ENCODE measurements around the gene PEAK3. TPM values are rescaled to one million over a fixed set of nuclear protein-coding genes. Genes with fewer than 3 reads are reported as not detected.

PEAK3 gene
- polyA plus RNA-seq, 3 donors: 2.4 to 6.3 (median 2.9) TPM

DNA sequence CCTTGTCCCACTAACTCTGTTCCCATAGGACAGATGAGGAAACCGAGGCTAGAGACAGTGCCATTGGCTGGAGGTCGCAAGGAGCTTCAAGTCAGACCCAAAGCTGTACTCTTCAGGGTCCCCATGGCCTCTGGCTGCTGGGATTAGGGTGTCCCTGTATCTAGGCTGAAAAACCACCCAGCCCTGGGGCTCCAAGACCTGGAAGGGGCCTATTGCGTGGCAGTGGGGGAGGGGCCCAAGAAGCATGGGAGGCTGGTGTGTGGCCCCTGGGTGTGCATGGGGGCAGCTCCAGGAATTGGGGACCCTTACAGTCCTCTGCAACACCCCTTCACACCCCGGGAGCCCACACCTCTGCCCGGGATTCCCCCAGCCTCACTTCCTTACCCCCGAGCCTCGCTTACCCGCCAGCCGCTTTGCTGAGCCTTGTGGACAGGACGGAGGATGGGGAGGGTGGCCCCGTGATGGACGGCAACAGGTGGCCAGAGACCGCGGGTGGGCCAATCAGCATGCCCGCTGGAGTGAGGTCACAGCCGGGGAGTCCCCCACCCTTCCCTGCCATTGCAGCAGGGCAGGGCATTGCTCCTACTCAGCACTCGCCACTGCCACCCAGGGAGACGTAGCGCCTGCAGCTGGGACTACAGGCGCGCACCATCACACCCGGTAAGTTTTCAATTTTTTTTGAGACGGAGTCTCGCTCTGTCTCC, 25.8 kb downstream of the PEAK3 start, which contains the start of gene JSRP1:
Gene JSRP1, minus strand, starts transcription at position 436 of the 704 bp plus-strand sequence. CDS start 1,103 bp downstream, outside the sequence.
- Histone ChIP-seq H3K9ac (ENCODE audit: insufficient read depth, low read length, poor library complexity, severe bottlenecking) (no peak within 1 kb of the TSS), H3K27ac (ENCODE audit: low read depth in 1 of 2, low read length in 2 of 2) (no peak within 1 kb of the TSS), H4K20me1 (ENCODE audit: insufficient read depth, low read length) (peaks cover 19% of the 10 kb centered on the region), H3K36me3 (replicated peaks in 1 of 2; ENCODE audit: control insufficient read depth in 1 of 2, insufficient read depth in 2 of 2, low read length in 2 of 2) (no peaks in the 10 kb centered on the region), H3K79me2 (ENCODE audit: insufficient read depth, low read length) (no peaks in the 10 kb centered on the region), H3K4me3 (replicated peaks in 1 of 3; ENCODE audit: low read depth in 2 of 3, low read length in 3 of 3) (no peak within 1 kb of the TSS), H3K27me3 (ENCODE audit: control insufficient read depth in 2 of 2, insufficient read depth in 2 of 2, low read length in 2 of 2) (peaks cover 14 to 30% of the 10 kb centered on the region in 2 donors), H3K9me3 (replicated peaks in 1 of 2; ENCODE audit: control insufficient read depth in 1 of 2, insufficient read depth in 1 of 2, low read length in 2 of 2) (peaks cover 0 to 5% of the 10 kb centered on the region in 2 donors), H2AFZ (ENCODE audit: insufficient read depth, low read depth, low read length, poor library complexity, severe bottlenecking) (no peak within 1 kb of the TSS), H3K4me1 (ENCODE audit: control insufficient read depth in 1 of 2, insufficient read depth in 2 of 2, low read length in 2 of 2) (peaks cover 23 to 29% of the 10 kb centered on the region in 2 donors), H3K4me2 (replicated peaks; ENCODE audit: extremely low read depth, low read length, poor library complexity, severe bottlenecking) (no peak within 1 kb of the TSS)
- intact Hi-C loops (cut with micrococcal nuclease): no loop called here
- WGBS (ENCODE audit: insufficient coverage): 85% methylated on average over 17 of the region's 24 CpGs
- Mint-ChIP-seq H3K9me3 (peaks cover 0 to 5% (median 0%) of the 10 kb centered on the region in 7 donors), H3K27me3 (ENCODE audit: low read depth in 3 of 3) (peaks cover 34 to 53% (median 42%) of the 10 kb centered on the region in 3 donors), H3K4me1 (peaks cover 25% of the 10 kb centered on the region), H3K36me3 (peaks cover 0 to 4% of the 10 kb centered on the region in 2 donors), H3K4me3 (no peak within 1 kb of the TSS), H3K27ac (peak within 1 kb of the TSS in 3 of 7 donors; percentile 3 to 55 (median 25))
- peak in 1 of 3 donors; percentile 51 for DNase-seq
- TF ChIP-seq, protein P1, sequence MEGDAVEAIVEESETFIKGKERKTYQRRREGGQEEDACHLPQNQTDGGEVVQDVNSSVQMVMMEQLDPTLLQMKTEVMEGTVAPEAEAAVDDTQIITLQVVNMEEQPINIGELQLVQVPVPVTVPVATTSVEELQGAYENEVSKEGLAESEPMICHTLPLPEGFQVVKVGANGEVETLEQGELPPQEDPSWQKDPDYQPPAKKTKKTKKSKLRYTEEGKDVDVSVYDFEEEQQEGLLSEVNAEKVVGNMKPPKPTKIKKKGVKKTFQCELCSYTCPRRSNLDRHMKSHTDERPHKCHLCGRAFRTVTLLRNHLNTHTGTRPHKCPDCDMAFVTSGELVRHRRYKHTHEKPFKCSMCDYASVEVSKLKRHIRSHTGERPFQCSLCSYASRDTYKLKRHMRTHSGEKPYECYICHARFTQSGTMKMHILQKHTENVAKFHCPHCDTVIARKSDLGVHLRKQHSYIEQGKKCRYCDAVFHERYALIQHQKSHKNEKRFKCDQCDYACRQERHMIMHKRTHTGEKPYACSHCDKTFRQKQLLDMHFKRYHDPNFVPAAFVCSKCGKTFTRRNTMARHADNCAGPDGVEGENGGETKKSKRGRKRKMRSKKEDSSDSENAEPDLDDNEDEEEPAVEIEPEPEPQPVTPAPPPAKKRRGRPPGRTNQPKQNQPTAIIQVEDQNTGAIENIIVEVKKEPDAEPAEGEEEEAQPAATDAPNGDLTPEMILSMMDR (IDR thresholded peaks at IDR 0.05): no peak

DNA sequence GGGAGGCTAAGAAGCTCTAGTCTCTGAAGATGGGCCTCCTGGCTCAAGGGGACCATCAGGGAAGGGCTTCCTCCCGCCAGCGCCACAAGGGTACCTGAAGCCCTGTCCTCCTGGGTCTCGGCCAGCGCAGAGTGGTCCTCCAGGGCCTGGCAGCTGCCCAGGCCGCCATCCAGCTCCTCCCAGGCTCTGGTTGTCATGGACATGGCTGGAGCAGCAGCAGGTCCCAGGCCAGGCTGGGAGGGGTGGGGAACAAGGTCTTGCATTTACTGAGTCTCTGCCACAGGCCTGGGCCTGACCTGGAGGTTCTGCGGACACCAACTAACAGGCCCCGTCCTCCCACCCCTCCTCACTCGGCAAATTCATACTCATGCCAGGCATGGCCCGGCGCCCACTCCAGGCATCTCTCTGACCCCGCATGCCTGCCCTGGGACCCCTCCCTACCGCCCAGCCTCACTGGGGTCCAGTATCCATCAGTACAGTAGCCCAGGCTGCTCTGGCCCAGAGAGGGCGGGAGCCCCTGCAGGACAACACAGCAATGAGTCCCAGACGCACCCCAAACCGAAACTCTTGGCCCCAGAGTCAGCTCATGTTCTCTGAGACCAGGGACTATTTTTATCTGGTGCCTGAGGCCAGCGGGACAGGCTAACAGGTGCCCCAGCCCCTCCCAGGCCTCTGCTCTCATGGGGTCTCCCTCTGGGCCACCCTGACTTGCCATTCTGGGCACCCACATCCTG, 26.7 kb downstream of the PEAK3 start:
- Histone ChIP-seq H3K36me3 (replicated peaks in 1 of 2; ENCODE audit: control insufficient read depth in 1 of 2, insufficient read depth in 2 of 2, low read length in 2 of 2) (no peaks in the 10 kb centered on the region), H3K27ac (ENCODE audit: low read depth in 1 of 2, low read length in 2 of 2) (no peak overlapping the region), H3K4me3 (replicated peaks in 1 of 3; ENCODE audit: low read depth in 2 of 3, low read length in 3 of 3) (no peak overlapping the region), H3K4me1 (ENCODE audit: control insufficient read depth in 1 of 2, insufficient read depth in 2 of 2, low read length in 2 of 2) (peaks cover 25 to 37% of the 10 kb centered on the region in 2 donors), H3K4me2 (replicated peaks; ENCODE audit: extremely low read depth, low read length, poor library complexity, severe bottlenecking) (no peak overlapping the region), H3K9ac (ENCODE audit: insufficient read depth, low read length, poor library complexity, severe bottlenecking) (no peak overlapping the region), H3K27me3 (ENCODE audit: control insufficient read depth in 2 of 2, insufficient read depth in 2 of 2, low read length in 2 of 2) (peaks cover 14 to 34% of the 10 kb centered on the region in 2 donors), H4K20me1 (ENCODE audit: insufficient read depth, low read length) (peaks cover 28% of the 10 kb centered on the region), H3K79me2 (ENCODE audit: insufficient read depth, low read length) (no peaks in the 10 kb centered on the region), H3K9me3 (replicated peaks in 1 of 2; ENCODE audit: control insufficient read depth in 1 of 2, insufficient read depth in 1 of 2, low read length in 2 of 2) (peaks cover 0 to 10% of the 10 kb centered on the region in 2 donors), H2AFZ (ENCODE audit: insufficient read depth, low read depth, low read length, poor library complexity, severe bottlenecking) (no peak overlapping the region)
- H3K4me3 Mint-ChIP-seq: no peak overlapping the region
- H3K27ac Mint-ChIP-seq: no peak overlapping the region
- H3K27me3 Mint-ChIP-seq (ENCODE audit: low read depth in 3 of 3): peaks cover 35 to 62% (median 45%) of the 10 kb centered on the region in 3 donors
- peaks cover 0 to 5% (median 0%) of the 10 kb centered on the region in 7 donors for H3K9me3 Mint-ChIP-seq
- no peak for DNase-seq
- peaks cover 24% of the 10 kb centered on the region for H3K4me1 Mint-ChIP-seq
- WGBS (ENCODE audit: insufficient coverage): 95% methylated on average over 16 of the region's 16 CpGs
- intact Hi-C loops (cut with micrococcal nuclease): no loop called here
- TF ChIP-seq, protein P1 (IDR thresholded peaks at IDR 0.05): no peak
- peaks cover 0 to 4% of the 10 kb centered on the region in 2 donors for H3K36me3 Mint-ChIP-seq
